Measurements from ENCODE around the gene FOXQ1. TPM values are rescaled to one million over a fixed set of nuclear protein-coding genes. Genes with fewer than 3 reads are reported as not detected.

The FOXQ1 gene
- total and polyA plus RNA-seq, 2 of the 13 experiments (the other 11 are each of a cell fraction or from before 2014, with no cell fraction given), result 35.2 to 39.8 TPM

DNA sequence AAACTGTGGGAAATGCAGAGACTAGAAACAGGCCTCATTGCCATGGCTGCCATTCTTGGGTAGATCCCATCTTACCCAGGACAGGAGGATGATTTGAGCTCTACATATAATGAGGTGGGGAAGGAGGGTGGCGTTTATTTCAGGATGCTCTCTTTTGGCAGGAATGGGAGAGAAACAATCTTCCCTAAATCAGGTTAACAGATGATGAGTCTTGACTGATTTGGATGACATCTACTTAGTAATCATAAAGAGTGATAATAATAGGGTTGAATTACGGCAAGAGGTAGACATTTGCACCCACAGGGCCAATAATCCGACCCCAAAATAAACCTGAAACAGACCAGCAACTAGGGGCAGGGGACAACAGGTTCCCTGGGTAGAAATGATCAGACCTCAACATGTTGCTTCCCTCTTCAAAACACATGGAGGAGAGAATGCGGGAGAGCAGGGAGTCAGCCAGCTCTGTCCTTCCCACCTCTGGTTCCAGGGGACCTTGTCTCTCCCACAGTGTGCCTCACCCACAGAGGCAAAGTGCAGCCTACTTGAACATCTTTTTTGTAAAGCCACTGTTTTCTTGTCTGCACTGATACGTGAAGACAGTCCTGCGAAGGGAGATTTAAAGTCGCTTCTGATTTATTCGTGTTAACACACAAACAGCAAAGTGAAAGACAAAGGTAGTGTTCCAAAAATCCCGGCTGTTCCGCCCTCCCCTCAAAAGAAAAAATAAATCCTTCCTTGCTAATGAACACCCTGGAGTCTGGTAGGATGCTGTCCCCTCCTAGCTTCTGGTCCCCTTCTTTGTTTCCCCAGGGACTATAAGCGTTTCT is 3.9 kb downstream of the FOXQ1 start (continued):
- TF ChIP-seq NKX3-1 (CRISPR knock-in tag; IDR thresholded peaks at IDR 0.05), result 0 out of 2 replicates have a peak, but pooled peaks have one; percentile 47
- TF ChIP-seq NFYB (CRISPR knock-in tag; IDR thresholded peaks at IDR 0.05), result no peak
- TF ChIP-seq PAX8 (CRISPR knock-in tag; IDR thresholded peaks at IDR 0.05; ENCODE audit: borderline replicate concordance), result no peak
- 0 out of 2 replicates have a peak, but pooled peaks have one; percentile 16 for TF ChIP-seq ZNF136 (CRISPR knock-in tag; IDR thresholded peaks at IDR 0.05; ENCODE audit: low read depth)
- TF ChIP-seq FOXO1 (CRISPR knock-in tag; IDR thresholded peaks at IDR 0.05), result no peak
- no peak for TF ChIP-seq TEAD2 (CRISPR knock-in tag; IDR thresholded peaks at IDR 0.05)
- TF ChIP-seq, protein P1, sequence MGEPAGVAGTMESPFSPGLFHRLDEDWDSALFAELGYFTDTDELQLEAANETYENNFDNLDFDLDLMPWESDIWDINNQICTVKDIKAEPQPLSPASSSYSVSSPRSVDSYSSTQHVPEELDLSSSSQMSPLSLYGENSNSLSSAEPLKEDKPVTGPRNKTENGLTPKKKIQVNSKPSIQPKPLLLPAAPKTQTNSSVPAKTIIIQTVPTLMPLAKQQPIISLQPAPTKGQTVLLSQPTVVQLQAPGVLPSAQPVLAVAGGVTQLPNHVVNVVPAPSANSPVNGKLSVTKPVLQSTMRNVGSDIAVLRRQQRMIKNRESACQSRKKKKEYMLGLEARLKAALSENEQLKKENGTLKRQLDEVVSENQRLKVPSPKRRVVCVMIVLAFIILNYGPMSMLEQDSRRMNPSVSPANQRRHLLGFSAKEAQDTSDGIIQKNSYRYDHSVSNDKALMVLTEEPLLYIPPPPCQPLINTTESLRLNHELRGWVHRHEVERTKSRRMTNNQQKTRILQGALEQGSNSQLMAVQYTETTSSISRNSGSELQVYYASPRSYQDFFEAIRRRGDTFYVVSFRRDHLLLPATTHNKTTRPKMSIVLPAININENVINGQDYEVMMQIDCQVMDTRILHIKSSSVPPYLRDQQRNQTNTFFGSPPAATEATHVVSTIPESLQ (CRISPR knock-in tag; conservative IDR thresholded peaks at IDR 0.05), result 0 out of 2 replicates have a peak, but pooled peaks have one; percentile 56
- no peak for TF ChIP-seq ZFYVE20 (CRISPR knock-in tag; IDR thresholded peaks at IDR 0.05; ENCODE audit: borderline replicate concordance, low read depth)
- no peak for TF ChIP-seq ZNF235 (CRISPR knock-in tag; IDR thresholded peaks at IDR 0.05; ENCODE audit: borderline replicate concordance)
- no peak for TF ChIP-seq BCL6 (CRISPR knock-in tag; IDR thresholded peaks at IDR 0.05)
- TF ChIP-seq, protein P2, sequence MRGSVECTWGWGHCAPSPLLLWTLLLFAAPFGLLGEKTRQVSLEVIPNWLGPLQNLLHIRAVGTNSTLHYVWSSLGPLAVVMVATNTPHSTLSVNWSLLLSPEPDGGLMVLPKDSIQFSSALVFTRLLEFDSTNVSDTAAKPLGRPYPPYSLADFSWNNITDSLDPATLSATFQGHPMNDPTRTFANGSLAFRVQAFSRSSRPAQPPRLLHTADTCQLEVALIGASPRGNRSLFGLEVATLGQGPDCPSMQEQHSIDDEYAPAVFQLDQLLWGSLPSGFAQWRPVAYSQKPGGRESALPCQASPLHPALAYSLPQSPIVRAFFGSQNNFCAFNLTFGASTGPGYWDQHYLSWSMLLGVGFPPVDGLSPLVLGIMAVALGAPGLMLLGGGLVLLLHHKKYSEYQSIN (CRISPR knock-in tag; IDR thresholded peaks at IDR 0.05; ENCODE audit: borderline replicate concordance), result no peak
- no peak for TF ChIP-seq ZNF644 (CRISPR knock-in tag; IDR thresholded peaks at IDR 0.05; ENCODE audit: low read depth)
- TF ChIP-seq, protein P3, sequence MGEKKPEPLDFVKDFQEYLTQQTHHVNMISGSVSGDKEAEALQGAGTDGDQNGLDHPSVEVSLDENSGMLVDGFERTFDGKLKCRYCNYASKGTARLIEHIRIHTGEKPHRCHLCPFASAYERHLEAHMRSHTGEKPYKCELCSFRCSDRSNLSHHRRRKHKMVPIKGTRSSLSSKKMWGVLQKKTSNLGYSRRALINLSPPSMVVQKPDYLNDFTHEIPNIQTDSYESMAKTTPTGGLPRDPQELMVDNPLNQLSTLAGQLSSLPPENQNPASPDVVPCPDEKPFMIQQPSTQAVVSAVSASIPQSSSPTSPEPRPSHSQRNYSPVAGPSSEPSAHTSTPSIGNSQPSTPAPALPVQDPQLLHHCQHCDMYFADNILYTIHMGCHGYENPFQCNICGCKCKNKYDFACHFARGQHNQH (CRISPR knock-in tag; IDR thresholded peaks at IDR 0.05), result 0 out of 2 replicates have a peak, but pooled peaks have one; percentile 3
- peak; percentile 20 for TF ChIP-seq PHF5A (CRISPR knock-in tag; IDR thresholded peaks at IDR 0.05; ENCODE audit: low read depth, unreplicated experiment)
- no peak for TF ChIP-seq ZSCAN29 (CRISPR knock-in tag; conservative IDR thresholded peaks at IDR 0.05)
- TF ChIP-seq SOX6 (IDR thresholded peaks at IDR 0.05), result no peak
- TF ChIP-seq SOX6 (CRISPR knock-in tag; IDR thresholded peaks at IDR 0.05), result peak; percentile 26; the same call in 1 of the 2 replicates
- TF ChIP-seq ZNF740 (CRISPR knock-in tag; IDR thresholded peaks at IDR 0.05), result no peak; the same call in 1 of the 2 replicates
- no peak for TF ChIP-seq ZNF510 (CRISPR knock-in tag; IDR thresholded peaks at IDR 0.05; ENCODE audit: low read depth)
- no peak for TF ChIP-seq ZNF33A (CRISPR knock-in tag; IDR thresholded peaks at IDR 0.05; ENCODE audit: borderline replicate concordance)
- TF ChIP-seq ZMYM4 (CRISPR knock-in tag; IDR thresholded peaks at IDR 0.05), result peak; percentile 24; the same call in 1 of the 2 replicates
- peak; percentile 96 for TF ChIP-seq ZC3H13 (CRISPR knock-in tag; IDR thresholded peaks at IDR 0.05)
- TF ChIP-seq ZNF143 (CRISPR knock-in tag; IDR thresholded peaks at IDR 0.05), result no peak
- TF ChIP-seq ZKSCAN5 (CRISPR knock-in tag; IDR thresholded peaks at IDR 0.05), result 0 out of 2 replicates have a peak, but pooled peaks have one; percentile 45
- no peak for TF ChIP-seq MZF1 (CRISPR knock-in tag; IDR thresholded peaks at IDR 0.05; ENCODE audit: borderline replicate concordance)
- peak; percentile 70 for TF ChIP-seq MAX (IDR thresholded peaks at IDR 0.05)
